IMR-90 (cell line): ENCODE data around the gene PTGDS.

Source experiments
- BHLHE40 ChIP-seq: fragments of 150-350 bp; IDR thresholded peaks from 2 replicates; pipeline ENCODE4 v1.6.1; 2016; ENCODE audit warnings: mild to moderate bottlenecking, low read depth, low read length
- FOS ChIP-seq: fragments of 150-350 bp; IDR thresholded peaks from 2 replicates; pipeline ENCODE4 v1.6.1; 2016; ENCODE audit warnings: low read depth, low read length
- MAFK ChIP-seq: IDR thresholded peaks from 2 replicates; pipeline ENCODE4 v1.6.1; 2012; ENCODE audit warnings: low read depth, low read length, improper control_type of control experiment
- MAZ ChIP-seq: IDR thresholded peaks from 2 replicates; pipeline ENCODE4 v1.6.1; 2012; ENCODE audit warnings: low read depth, mild to moderate bottlenecking, low read length, improper control_type of control experiment, moderate library complexity, borderline replicate concordance
- MXI1 ChIP-seq: IDR thresholded peaks from 2 replicates; pipeline ENCODE4 v1.6.1; 2012; ENCODE audit warnings: low read depth, mild to moderate bottlenecking, low read length, moderate library complexity, borderline replicate concordance
- POLR2A ChIP-seq: IDR thresholded peaks from 2 replicates; pipeline ENCODE4 v1.6.1; 2012; ENCODE audit warnings: mild to moderate bottlenecking, low read depth, low read length
- SMC3 ChIP-seq: fragments of 150-350 bp; IDR thresholded peaks from 2 replicates; pipeline ENCODE4 v1.6.1; 2016; ENCODE audit warnings: low read depth, mild to moderate bottlenecking, antibody characterized with exemption, low read length, moderate library complexity
- USF2 ChIP-seq: fragments of 150-350 bp; IDR thresholded peaks from 2 replicates; pipeline ENCODE4 v1.6.1; 2017; ENCODE audit warnings: mild to moderate bottlenecking, antibody characterized with exemption, low read length, low read depth
- TF ChIP-seq, protein P1 (sequence below): conservative IDR thresholded peaks from 2 replicates; pipeline ENCODE4 v1.5.1; 2012; ENCODE audit warnings: mild to moderate bottlenecking, low read depth, low read length, improper control_type of control experiment

GRCh38 chr9:136960212-136960937, 16.9 kb upstream of the PTGDS start:
- TF ChIP-seq, protein P1, sequence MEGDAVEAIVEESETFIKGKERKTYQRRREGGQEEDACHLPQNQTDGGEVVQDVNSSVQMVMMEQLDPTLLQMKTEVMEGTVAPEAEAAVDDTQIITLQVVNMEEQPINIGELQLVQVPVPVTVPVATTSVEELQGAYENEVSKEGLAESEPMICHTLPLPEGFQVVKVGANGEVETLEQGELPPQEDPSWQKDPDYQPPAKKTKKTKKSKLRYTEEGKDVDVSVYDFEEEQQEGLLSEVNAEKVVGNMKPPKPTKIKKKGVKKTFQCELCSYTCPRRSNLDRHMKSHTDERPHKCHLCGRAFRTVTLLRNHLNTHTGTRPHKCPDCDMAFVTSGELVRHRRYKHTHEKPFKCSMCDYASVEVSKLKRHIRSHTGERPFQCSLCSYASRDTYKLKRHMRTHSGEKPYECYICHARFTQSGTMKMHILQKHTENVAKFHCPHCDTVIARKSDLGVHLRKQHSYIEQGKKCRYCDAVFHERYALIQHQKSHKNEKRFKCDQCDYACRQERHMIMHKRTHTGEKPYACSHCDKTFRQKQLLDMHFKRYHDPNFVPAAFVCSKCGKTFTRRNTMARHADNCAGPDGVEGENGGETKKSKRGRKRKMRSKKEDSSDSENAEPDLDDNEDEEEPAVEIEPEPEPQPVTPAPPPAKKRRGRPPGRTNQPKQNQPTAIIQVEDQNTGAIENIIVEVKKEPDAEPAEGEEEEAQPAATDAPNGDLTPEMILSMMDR, result no peak
- TF ChIP-seq USF2 (no peak), SMC3 (no peak), POLR2A (no peak), MAZ (no peak), MAFK (no peak), BHLHE40 (no peak), MXI1 (no peak), FOS (no peak)
